ENCODE results near the gene CCDC12. TPM values are rescaled to one million over a fixed set of nuclear protein-coding genes. Genes with fewer than 3 reads are reported as not detected.

The CCDC12 gene
- total and polyA plus RNA-seq, 12 donors: 33.2 to 145 (median 70.0) TPM

GRCh38 chr3:46891132-46891531 lies 85.4 kb downstream of the CCDC12 start:
- DNase-seq: no peak
- no peak overlapping the region for H3K4me3 ChIP-seq
- 79 to 87% (median 86%) methylated on average over 2 to 3 of the region's 3 CpGs for WGBS, 4 donors
- TF ChIP-seq POLR2A (IDR thresholded peaks at IDR 0.05) (no peak), CTCF (IDR thresholded peaks at IDR 0.05) (no peak)
- no peaks in the 10 kb centered on the region for H3K36me3 ChIP-seq (replicated peaks in 1 of 2)
- intact Hi-C loops (cut with DNase I): no loop called here
- peaks cover 9 to 20% of the 10 kb centered on the region in 2 donors for H3K4me1 ChIP-seq (replicated peaks in 1 of 2)
- peak overlapping the region in 1 of 5 donors; percentile 72 for H3K27ac ChIP-seq
- H3K27me3 ChIP-seq: no peaks in the 10 kb centered on the region
- no peaks in the 10 kb centered on the region for H3K9me3 ChIP-seq (replicated peaks in 1 of 3)

GRCh38 chr3:46890132-46890531 lies 86.4 kb downstream of the CCDC12 start:
- Histone ChIP-seq H3K27ac (peak overlapping the region in 1 of 5 donors; percentile 13), H3K27me3 (no peaks in the 10 kb centered on the region), H3K4me3 (no peak overlapping the region), H3K9me3 (replicated peaks in 1 of 3) (no peaks in the 10 kb centered on the region), H3K36me3 (replicated peaks in 1 of 2) (no peaks in the 10 kb centered on the region), H3K4me1 (replicated peaks in 1 of 2) (peaks cover 9 to 20% of the 10 kb centered on the region in 2 donors)
- intact Hi-C loops (cut with DNase I): no loop called here
- WGBS, 4 donors: 87 to 96% (median 92%) methylated on average over 1 of the region's 1 CpG
- DNase-seq: no peak
- TF ChIP-seq CTCF (IDR thresholded peaks at IDR 0.05): no peak
- TF ChIP-seq POLR2A (IDR thresholded peaks at IDR 0.05): no peak

GRCh38 chr3:46889381-46890110 lies 87.0 kb downstream of the CCDC12 start:
- no peak for TF ChIP-seq POLR2A (IDR thresholded peaks at IDR 0.05)
- TF ChIP-seq CTCF (IDR thresholded peaks at IDR 0.05): no peak
- WGBS, 4 donors: 49 to 67% (median 55%) methylated on average over 5 to 6 of the region's 6 CpGs

GRCh38 chr3:46888705-46889104 lies 87.8 kb downstream of the CCDC12 start:
- Histone ChIP-seq H3K27me3 (peaks cover 7% of the 10 kb centered on the region), H3K4me1 (replicated peaks in 1 of 2) (peaks cover 9 to 20% of the 10 kb centered on the region in 2 donors), H3K36me3 (replicated peaks in 1 of 2) (no peaks in the 10 kb centered on the region), H3K27ac (peak overlapping the region in 1 of 5 donors; percentile 30), H3K4me3 (no peak overlapping the region), H3K9me3 (replicated peaks in 1 of 3) (no peaks in the 10 kb centered on the region)
- 73 to 85% (median 78%) methylated on average over 6 to 13 of the region's 13 CpGs for WGBS, 4 donors
- DNase-seq: no peak
- intact Hi-C loops (cut with DNase I): no loop called here
- TF ChIP-seq CTCF (IDR thresholded peaks at IDR 0.05): no peak
- no peak for TF ChIP-seq POLR2A (IDR thresholded peaks at IDR 0.05)

More at GRCh38 chr3:46889381-46890110, 87.0 kb downstream of the CCDC12 start:
- Histone ChIP-seq H3K27ac (no peak overlapping the region), H3K4me3 (no peak overlapping the region), H3K27me3 (no peaks in the 10 kb centered on the region), H3K36me3 (replicated peaks in 1 of 2) (no peaks in the 10 kb centered on the region), H3K4me1 (replicated peaks in 1 of 2) (peaks cover 9 to 20% of the 10 kb centered on the region in 2 donors), H3K9me3 (replicated peaks in 1 of 3) (no peaks in the 10 kb centered on the region)
- peak in 2 of 7 donors; percentile 32 to 57 for DNase-seq
- intact Hi-C loops (cut with DNase I): no loop called here

All from adrenal gland (tissue), 12 donors.